WTC11 (cell line): ENCODE measurements around the gene MEIOSIN. TPM values are rescaled to one million over a fixed set of nuclear protein-coding genes. Genes with fewer than 3 reads are reported as not detected.
A peak's percentile ranks its signal among the peaks of the same experiment; 100 is the strongest.

ENCODE experiments used
- ATAC-seq: fragments of 200-7000 bp; cut with Tn5 transposase; 2 replicates; pipeline ENCODE4 v1.10.0; 2021; ENCODE audit warnings: mild to moderate bottlenecking, moderate library complexity
- CTCF ChIA-PET: fragments of 300-600 bp; sonication (Branson Sonifier 250); formaldehyde crosslinking; loops from one replicate; lab custom pipeline; 2021; ENCODE audit warnings: antibody characterized with exemption; lab: Charles Lee
- POLR2A ChIA-PET: fragments of 350-600 bp; sonication (Branson Sonifier 250); formaldehyde crosslinking; loops from one replicate; lab custom pipeline; 2021; ENCODE audit warnings: antibody characterized with exemption; lab: Charles Lee
- DNase-seq: peaks from one replicate; pipeline ENCODE4 v3.0.0; 2021; ENCODE audit warnings: low spot score
- H3K27ac Mint-ChIP-seq: 2 replicates; pipeline ENCODE4 v1.8.0; 2021; ENCODE audit warnings: mixed read lengths
- H3K27me3 Mint-ChIP-seq: 2 replicates; pipeline ENCODE4 v1.8.0; 2021; ENCODE audit warnings: low read depth, mild to moderate bottlenecking, moderate library complexity, mixed read lengths
- H3K36me3 Mint-ChIP-seq: 2 replicates; pipeline ENCODE4 v1.8.0; 2021; ENCODE audit warnings: mixed read lengths
- H3K4me1 Mint-ChIP-seq: 2 replicates; pipeline ENCODE4 v1.8.0; 2022; ENCODE audit warnings: mixed read lengths
- H3K4me3 Mint-ChIP-seq: 2 replicates; pipeline ENCODE4 v1.8.0; 2021; ENCODE audit warnings: mild to moderate bottlenecking, moderate library complexity, mixed read lengths
- H3K9me3 Mint-ChIP-seq: 2 replicates; pipeline ENCODE4 v1.8.0; 2021; ENCODE audit warnings: mixed read lengths
- CREB1 ChIP-seq: sonication (generic); formaldehyde crosslinking; IDR thresholded peaks from 2 replicates; pipeline ENCODE4 v1.8.0; 2023; ENCODE audit warnings: mild to moderate bottlenecking, missing genetic modification reagents
- ESRRA ChIP-seq: sonication (generic); formaldehyde crosslinking; IDR thresholded peaks from 2 replicates; pipeline ENCODE4 v1.8.1; 2022; ENCODE audit warnings: mild to moderate bottlenecking, missing genetic modification reagents, borderline replicate concordance
- ETV6 ChIP-seq: sonication (generic); formaldehyde crosslinking; IDR thresholded peaks from 2 replicates; pipeline ENCODE4 v1.8.1; 2022; ENCODE audit warnings: mild to moderate bottlenecking, missing genetic modification reagents
- HMGA2 ChIP-seq: fragments of 250-450 bp; sonication (Bioruptor Pico); IDR thresholded peaks from 2 replicates; pipeline ENCODE4 v1.4.0; 2021; ENCODE audit warnings: mild to moderate bottlenecking, moderate library complexity
- IRF2 ChIP-seq: sonication (generic); formaldehyde crosslinking; IDR thresholded peaks from 2 replicates; pipeline ENCODE4 v1.8.0; 2022; ENCODE audit warnings: low read depth, missing genetic modification reagents, borderline replicate concordance
- NR2C2 ChIP-seq: sonication (generic); formaldehyde crosslinking; IDR thresholded peaks from 2 replicates; pipeline ENCODE4 v1.8.0; 2022; ENCODE audit warnings: mild to moderate bottlenecking, missing genetic modification reagents
- SMAD3 ChIP-seq: sonication (generic); formaldehyde crosslinking; IDR thresholded peaks from 2 replicates; pipeline ENCODE4 v1.8.0; 2022; ENCODE audit warnings: missing genetic modification reagents, mild to moderate bottlenecking, borderline replicate concordance
- TEAD4 ChIP-seq: sonication (generic); formaldehyde crosslinking; IDR thresholded peaks from 2 replicates; pipeline ENCODE4 v1.8.0; 2022; ENCODE audit warnings: mild to moderate bottlenecking, missing genetic modification reagents
- ZNF138 ChIP-seq: sonication (generic); formaldehyde crosslinking; conservative IDR thresholded peaks from 2 replicates; pipeline ENCODE4 v1.8.1; 2022; ENCODE audit warnings: mild to moderate bottlenecking, moderate library complexity, missing genetic modification reagents
- total RNA-seq: library from RNA; stranded (reverse); gene quantifications from 3 replicates; pipeline ENCODE4 v1.2.3, GENCODE V29; 2021
- TF ChIP-seq, protein P1 (sequence below): sonication (generic); formaldehyde crosslinking; IDR thresholded peaks from 2 replicates; pipeline ENCODE4 v1.8.0; 2022; ENCODE audit warnings: mild to moderate bottlenecking, missing genetic modification reagents
- TF ChIP-seq, protein P2 (sequence below): sonication (generic); formaldehyde crosslinking; IDR thresholded peaks from 2 replicates; pipeline ENCODE4 v1.8.1; 2023; ENCODE audit warnings: mild to moderate bottlenecking, missing genetic modification reagents, borderline replicate concordance
- TF ChIP-seq, protein P3 (sequence below): sonication (generic); formaldehyde crosslinking; IDR thresholded peaks from 2 replicates; pipeline ENCODE4 v1.8.0; 2022; ENCODE audit warnings: mild to moderate bottlenecking, missing genetic modification reagents
- TF ChIP-seq, protein P4 (sequence below): fragments of 200-600 bp; IDR thresholded peaks from 2 replicates; pipeline ENCODE4 v1.8.0; 2022; ENCODE audit warnings: antibody characterized with exemption
- TF ChIP-seq, protein P5 (sequence below): sonication (generic); formaldehyde crosslinking; IDR thresholded peaks from 2 replicates; pipeline ENCODE4 v1.8.0; 2023; ENCODE audit warnings: mild to moderate bottlenecking, missing genetic modification reagents

The MEIOSIN gene
- total RNA-seq, 1 experiment from 2014 or later: not detected

DNA sequence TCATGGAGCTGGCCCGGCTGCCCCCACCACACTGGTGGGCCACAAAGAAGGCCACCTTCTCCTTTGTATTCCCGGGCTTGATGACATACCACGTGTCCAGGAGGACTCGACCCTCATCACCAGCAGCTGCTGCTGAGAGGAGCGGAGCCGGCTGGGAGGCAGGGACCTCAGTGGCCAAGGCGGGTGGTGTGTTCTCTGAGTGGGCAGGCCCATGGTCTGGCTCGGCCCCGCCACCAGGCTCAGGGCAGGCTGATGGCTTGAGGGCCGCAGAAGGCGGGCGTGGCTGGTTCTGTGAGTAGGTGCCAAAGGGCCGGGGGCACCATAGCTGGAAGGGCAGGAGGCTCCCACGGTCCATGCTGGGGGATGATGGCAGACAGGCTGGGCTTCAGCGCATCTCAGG, 20.1 kb upstream of the MEIOSIN start (continued):
- TF ChIP-seq, protein P1, sequence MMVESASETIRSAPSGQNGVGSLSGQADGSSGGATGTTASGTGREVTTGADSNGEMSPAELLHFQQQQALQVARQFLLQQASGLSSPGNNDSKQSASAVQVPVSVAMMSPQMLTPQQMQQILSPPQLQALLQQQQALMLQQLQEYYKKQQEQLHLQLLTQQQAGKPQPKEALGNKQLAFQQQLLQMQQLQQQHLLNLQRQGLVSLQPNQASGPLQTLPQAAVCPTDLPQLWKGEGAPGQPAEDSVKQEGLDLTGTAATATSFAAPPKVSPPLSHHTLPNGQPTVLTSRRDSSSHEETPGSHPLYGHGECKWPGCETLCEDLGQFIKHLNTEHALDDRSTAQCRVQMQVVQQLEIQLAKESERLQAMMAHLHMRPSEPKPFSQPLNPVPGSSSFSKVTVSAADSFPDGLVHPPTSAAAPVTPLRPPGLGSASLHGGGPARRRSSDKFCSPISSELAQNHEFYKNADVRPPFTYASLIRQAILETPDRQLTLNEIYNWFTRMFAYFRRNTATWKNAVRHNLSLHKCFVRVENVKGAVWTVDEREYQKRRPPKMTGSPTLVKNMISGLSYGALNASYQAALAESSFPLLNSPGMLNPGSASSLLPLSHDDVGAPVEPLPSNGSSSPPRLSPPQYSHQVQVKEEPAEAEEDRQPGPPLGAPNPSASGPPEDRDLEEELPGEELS (CRISPR knock-in tag): no peak
- TF ChIP-seq, protein P2, sequence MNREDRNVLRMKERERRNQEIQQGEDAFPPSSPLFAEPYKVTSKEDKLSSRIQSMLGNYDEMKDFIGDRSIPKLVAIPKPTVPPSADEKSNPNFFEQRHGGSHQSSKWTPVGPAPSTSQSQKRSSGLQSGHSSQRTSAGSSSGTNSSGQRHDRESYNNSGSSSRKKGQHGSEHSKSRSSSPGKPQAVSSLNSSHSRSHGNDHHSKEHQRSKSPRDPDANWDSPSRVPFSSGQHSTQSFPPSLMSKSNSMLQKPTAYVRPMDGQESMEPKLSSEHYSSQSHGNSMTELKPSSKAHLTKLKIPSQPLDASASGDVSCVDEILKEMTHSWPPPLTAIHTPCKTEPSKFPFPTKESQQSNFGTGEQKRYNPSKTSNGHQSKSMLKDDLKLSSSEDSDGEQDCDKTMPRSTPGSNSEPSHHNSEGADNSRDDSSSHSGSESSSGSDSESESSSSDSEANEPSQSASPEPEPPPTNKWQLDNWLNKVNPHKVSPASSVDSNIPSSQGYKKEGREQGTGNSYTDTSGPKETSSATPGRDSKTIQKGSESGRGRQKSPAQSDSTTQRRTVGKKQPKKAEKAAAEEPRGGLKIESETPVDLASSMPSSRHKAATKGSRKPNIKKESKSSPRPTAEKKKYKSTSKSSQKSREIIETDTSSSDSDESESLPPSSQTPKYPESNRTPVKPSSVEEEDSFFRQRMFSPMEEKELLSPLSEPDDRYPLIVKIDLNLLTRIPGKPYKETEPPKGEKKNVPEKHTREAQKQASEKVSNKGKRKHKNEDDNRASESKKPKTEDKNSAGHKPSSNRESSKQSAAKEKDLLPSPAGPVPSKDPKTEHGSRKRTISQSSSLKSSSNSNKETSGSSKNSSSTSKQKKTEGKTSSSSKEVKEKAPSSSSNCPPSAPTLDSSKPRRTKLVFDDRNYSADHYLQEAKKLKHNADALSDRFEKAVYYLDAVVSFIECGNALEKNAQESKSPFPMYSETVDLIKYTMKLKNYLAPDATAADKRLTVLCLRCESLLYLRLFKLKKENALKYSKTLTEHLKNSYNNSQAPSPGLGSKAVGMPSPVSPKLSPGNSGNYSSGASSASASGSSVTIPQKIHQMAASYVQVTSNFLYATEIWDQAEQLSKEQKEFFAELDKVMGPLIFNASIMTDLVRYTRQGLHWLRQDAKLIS (CRISPR knock-in tag): no peak
- TF ChIP-seq IRF2 (CRISPR knock-in tag) (no peak), SMAD3 (CRISPR knock-in tag) (no peak)

DNA sequence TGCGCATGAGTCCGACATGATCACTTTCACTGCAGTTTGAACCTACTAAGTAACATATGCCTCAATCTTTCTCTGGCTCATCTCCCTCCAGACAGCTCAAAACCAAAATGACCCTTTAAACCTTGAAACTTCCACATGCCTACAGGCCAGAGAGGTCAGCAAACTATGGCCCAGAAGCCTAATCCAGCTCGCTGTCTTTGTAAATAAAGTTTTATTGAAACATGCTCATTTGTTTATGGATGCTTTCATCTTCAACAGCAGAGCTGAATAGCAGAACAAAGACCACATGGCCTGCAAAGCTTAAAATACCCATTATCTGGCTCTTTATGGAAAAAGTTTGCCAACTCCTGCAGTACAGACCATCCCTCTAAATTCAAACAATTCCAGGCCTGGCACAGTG, 18.1 kb upstream of the MEIOSIN start:
- TF ChIP-seq CREB1 (no peak), TEAD4 (CRISPR knock-in tag) (no peak)
- TF ChIP-seq, protein P3, sequence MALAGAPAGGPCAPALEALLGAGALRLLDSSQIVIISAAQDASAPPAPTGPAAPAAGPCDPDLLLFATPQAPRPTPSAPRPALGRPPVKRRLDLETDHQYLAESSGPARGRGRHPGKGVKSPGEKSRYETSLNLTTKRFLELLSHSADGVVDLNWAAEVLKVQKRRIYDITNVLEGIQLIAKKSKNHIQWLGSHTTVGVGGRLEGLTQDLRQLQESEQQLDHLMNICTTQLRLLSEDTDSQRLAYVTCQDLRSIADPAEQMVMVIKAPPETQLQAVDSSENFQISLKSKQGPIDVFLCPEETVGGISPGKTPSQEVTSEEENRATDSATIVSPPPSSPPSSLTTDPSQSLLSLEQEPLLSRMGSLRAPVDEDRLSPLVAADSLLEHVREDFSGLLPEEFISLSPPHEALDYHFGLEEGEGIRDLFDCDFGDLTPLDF: no peak
- TF ChIP-seq, all 79 proteins: peak for 0
- ATAC-seq (no peak), DNase-seq (no peak)
- Mint-ChIP-seq H3K27me3 (no peaks in the 10 kb centered on the region; the same call in 1 of the 2 replicates), H3K9me3 (no peaks in the 10 kb centered on the region), H3K4me3 (no peak overlapping the region; the same call in 1 of the 2 replicates), H3K4me1 (peaks cover 35% of the 10 kb centered on the region), H3K36me3 (peaks cover 12% of the 10 kb centered on the region), H3K27ac (peak overlapping the region; percentile 14)
- ChIA-PET POLR2A (interaction anchor here (3.8 to 5.8 kb wide), 2 partner anchors 23 to 54 kb away, joined by 38 to 115 read pairs; partner anchors contain the start of genes QPCTL, SIX5 and SNRPD2), CTCF (interaction anchor here (1.2 to 4.5 kb wide), 4 partner anchors 23 to 102 kb away, joined by 5 to 80 read pairs (median 20); partner anchors contain the start of genes QPCTL, SIX5 and SNRPD2)

DNA sequence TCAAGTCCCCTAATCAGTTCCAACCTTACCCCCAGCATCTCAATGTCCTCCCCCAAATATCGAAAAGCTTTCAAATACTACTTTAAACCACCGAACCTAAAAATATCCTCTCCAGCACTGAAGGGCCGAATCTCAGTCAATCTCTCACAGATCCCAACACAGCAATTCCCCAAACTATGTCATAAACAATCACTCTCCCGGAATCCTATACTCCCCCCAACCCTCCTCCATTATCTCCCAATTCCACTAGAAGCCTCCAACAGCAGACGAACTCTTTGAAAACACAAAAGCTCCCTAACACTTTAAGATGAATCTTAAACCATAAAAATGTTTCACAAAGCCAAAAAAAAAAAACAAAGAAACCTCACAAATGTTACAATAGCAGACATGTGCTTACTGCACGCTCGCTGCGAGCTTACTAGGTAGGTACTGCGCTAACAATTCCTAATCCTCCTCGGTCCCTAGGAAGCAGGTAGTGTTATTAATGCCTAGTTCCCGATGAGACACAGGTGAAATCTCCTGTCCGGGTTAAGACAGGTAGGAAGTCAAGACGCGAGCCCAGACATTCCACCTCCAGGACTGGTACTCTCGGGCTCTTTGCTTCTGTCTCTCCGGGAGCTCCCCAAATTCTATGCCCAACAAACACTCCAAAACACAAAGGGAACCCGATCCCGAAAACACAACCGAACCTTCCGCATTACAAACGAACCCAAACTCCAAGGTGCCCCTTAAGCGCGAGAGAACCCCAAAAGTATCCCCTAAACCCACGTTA, 16.7 kb upstream of the MEIOSIN start:
- peaks cover 19% of the 10 kb centered on the region for H3K36me3 Mint-ChIP-seq
- peak overlapping the region; percentile 97 for H3K4me3 Mint-ChIP-seq
- peaks cover 28% of the 10 kb centered on the region for H3K4me1 Mint-ChIP-seq
- ATAC-seq (no peak), DNase-seq (no peak)
- POLR2A ChIA-PET: interaction anchor here (0.6 to 5.8 kb wide), 14 partner anchors 8 to 1731 kb away, joined by 3 to 115 read pairs (median 4); partner anchors contain the start of genes FBXO46, IRF2BP1, QPCTL and SIX5
- H3K27ac Mint-ChIP-seq: peak overlapping the region; percentile 93
- H3K27me3 Mint-ChIP-seq: no peaks in the 10 kb centered on the region; the same call in 1 of the 2 replicates
- CTCF ChIA-PET: interaction anchor here (0.6 to 4.5 kb wide), 28 partner anchors 9 to 314 kb away, joined by 3 to 80 read pairs (median 4); partner anchors contain the start of genes FBXO46, MYPOP, QPCTL and SIX5
- H3K9me3 Mint-ChIP-seq: no peaks in the 10 kb centered on the region
- TF ChIP-seq ZNF138 (no peak), ESRRA (CRISPR knock-in tag) (no peak), NR2C2 (CRISPR knock-in tag) (no peak), HMGA2 (CRISPR knock-in tag) (no peak), ETV6 (CRISPR knock-in tag) (no peak)
- TF ChIP-seq, protein P4, sequence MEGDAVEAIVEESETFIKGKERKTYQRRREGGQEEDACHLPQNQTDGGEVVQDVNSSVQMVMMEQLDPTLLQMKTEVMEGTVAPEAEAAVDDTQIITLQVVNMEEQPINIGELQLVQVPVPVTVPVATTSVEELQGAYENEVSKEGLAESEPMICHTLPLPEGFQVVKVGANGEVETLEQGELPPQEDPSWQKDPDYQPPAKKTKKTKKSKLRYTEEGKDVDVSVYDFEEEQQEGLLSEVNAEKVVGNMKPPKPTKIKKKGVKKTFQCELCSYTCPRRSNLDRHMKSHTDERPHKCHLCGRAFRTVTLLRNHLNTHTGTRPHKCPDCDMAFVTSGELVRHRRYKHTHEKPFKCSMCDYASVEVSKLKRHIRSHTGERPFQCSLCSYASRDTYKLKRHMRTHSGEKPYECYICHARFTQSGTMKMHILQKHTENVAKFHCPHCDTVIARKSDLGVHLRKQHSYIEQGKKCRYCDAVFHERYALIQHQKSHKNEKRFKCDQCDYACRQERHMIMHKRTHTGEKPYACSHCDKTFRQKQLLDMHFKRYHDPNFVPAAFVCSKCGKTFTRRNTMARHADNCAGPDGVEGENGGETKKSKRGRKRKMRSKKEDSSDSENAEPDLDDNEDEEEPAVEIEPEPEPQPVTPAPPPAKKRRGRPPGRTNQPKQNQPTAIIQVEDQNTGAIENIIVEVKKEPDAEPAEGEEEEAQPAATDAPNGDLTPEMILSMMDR: no peak
- TF ChIP-seq, protein P1 (CRISPR knock-in tag): no peak
- TF ChIP-seq, protein P5, sequence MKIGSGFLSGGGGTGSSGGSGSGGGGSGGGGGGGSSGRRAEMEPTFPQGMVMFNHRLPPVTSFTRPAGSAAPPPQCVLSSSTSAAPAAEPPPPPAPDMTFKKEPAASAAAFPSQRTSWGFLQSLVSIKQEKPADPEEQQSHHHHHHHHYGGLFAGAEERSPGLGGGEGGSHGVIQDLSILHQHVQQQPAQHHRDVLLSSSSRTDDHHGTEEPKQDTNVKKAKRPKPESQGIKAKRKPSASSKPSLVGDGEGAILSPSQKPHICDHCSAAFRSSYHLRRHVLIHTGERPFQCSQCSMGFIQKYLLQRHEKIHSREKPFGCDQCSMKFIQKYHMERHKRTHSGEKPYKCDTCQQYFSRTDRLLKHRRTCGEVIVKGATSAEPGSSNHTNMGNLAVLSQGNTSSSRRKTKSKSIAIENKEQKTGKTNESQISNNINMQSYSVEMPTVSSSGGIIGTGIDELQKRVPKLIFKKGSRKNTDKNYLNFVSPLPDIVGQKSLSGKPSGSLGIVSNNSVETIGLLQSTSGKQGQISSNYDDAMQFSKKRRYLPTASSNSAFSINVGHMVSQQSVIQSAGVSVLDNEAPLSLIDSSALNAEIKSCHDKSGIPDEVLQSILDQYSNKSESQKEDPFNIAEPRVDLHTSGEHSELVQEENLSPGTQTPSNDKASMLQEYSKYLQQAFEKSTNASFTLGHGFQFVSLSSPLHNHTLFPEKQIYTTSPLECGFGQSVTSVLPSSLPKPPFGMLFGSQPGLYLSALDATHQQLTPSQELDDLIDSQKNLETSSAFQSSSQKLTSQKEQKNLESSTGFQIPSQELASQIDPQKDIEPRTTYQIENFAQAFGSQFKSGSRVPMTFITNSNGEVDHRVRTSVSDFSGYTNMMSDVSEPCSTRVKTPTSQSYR (CRISPR knock-in tag): no peak
